HepG2 (cell line): Measurements from ENCODE around the gene H2AZ2. TPM values are rescaled to one million over a fixed set of nuclear protein-coding genes. Genes with fewer than 3 reads are reported as not detected.

Source experiments
- CTCF ChIP-seq: sonication (generic); formaldehyde crosslinking; IDR thresholded peaks from 2 replicates; pipeline ENCODE4 v1.5.0; 2020; ENCODE audit warnings: mild to moderate bottlenecking, missing genetic modification reagents, moderate library complexity
- DBP ChIP-seq: sonication (generic); formaldehyde crosslinking; IDR thresholded peaks from 2 replicates; pipeline ENCODE4 v1.4.0; 2020; ENCODE audit warnings: missing genetic modification reagents; ENCODE audit errors: not compliant biosample characterization
- DZIP1 ChIP-seq: sonication (generic); formaldehyde crosslinking; IDR thresholded peaks from 2 replicates; pipeline ENCODE4 v1.5.0; 2020; ENCODE audit warnings: mild to moderate bottlenecking, missing genetic modification reagents
- FOSL2 ChIP-seq: sonication (generic); formaldehyde crosslinking; IDR thresholded peaks from 2 replicates; pipeline ENCODE4 v1.4.0; 2020; ENCODE audit warnings: missing genetic modification reagents
- HMG20A ChIP-seq: IDR thresholded peaks from 2 replicates; pipeline ENCODE4 v1.6.1; 2016; ENCODE audit warnings: borderline replicate concordance
- JDP2 ChIP-seq: sonication (generic); formaldehyde crosslinking; IDR thresholded peaks from 2 replicates; pipeline ENCODE4 v1.8.1; 2022; ENCODE audit warnings: missing genetic modification reagents, borderline replicate concordance
- KDM5B ChIP-seq: sonication (generic); formaldehyde crosslinking; IDR thresholded peaks from 2 replicates; pipeline ENCODE4 v1.4.0; 2020; ENCODE audit warnings: missing genetic modification reagents, mild to moderate bottlenecking, borderline replicate concordance
- KMT2B ChIP-seq: IDR thresholded peaks from 2 replicates; pipeline ENCODE4 v1.6.1; 2016; ENCODE audit warnings: missing genetic modification reagents, missing compliant biosample characterization
- MED8 ChIP-seq: sonication (generic); formaldehyde crosslinking; IDR thresholded peaks from 2 replicates; pipeline ENCODE4 v1.8.1; 2023; ENCODE audit warnings: mild to moderate bottlenecking, missing genetic modification reagents; ENCODE audit not compliant: insufficient replicate concordance
- NFKB2 ChIP-seq: sonication (generic); formaldehyde crosslinking; IDR thresholded peaks from 2 replicates; pipeline ENCODE4 v1.4.0; 2020; ENCODE audit warnings: missing genetic modification reagents, borderline replicate concordance
- NFKBIZ ChIP-seq: IDR thresholded peaks from 2 replicates; pipeline ENCODE4 v1.6.1; 2018; ENCODE audit warnings: missing genetic modification reagents, missing compliant biosample characterization
- SMC3 ChIP-seq: IDR thresholded peaks from 2 replicates; pipeline ENCODE4 v1.6.1; 2011; ENCODE audit warnings: low read length, improper control_type of control experiment
- SNAI1 ChIP-seq: sonication (generic); formaldehyde crosslinking; IDR thresholded peaks from 2 replicates; pipeline ENCODE4 v1.5.0; 2020; ENCODE audit warnings: mild to moderate bottlenecking, missing genetic modification reagents, borderline replicate concordance
- SNAPC2 ChIP-seq: sonication (generic); formaldehyde crosslinking; IDR thresholded peaks from 2 replicates; pipeline ENCODE4 v1.8.1; 2022; ENCODE audit warnings: mild to moderate bottlenecking, missing genetic modification reagents
- SNAPC5 ChIP-seq: sonication (generic); formaldehyde crosslinking; IDR thresholded peaks from 2 replicates; pipeline ENCODE4 v1.8.1; 2023; ENCODE audit warnings: mild to moderate bottlenecking, missing genetic modification reagents, borderline replicate concordance
- SP140L ChIP-seq: sonication (generic); formaldehyde crosslinking; IDR thresholded peaks from 2 replicates; pipeline ENCODE4 v1.4.0; 2020; ENCODE audit warnings: missing genetic modification reagents, borderline replicate concordance
- SP4 ChIP-seq: sonication (generic); formaldehyde crosslinking; IDR thresholded peaks from 2 replicates; pipeline ENCODE4 v1.8.1; 2023; ENCODE audit warnings: mild to moderate bottlenecking, missing genetic modification reagents
- TMF1 ChIP-seq: sonication (generic); formaldehyde crosslinking; IDR thresholded peaks from 2 replicates; pipeline ENCODE4 v1.8.1; 2022; ENCODE audit warnings: low read depth, missing genetic modification reagents
- ZC3H13 ChIP-seq: sonication (generic); formaldehyde crosslinking; IDR thresholded peaks from 2 replicates; pipeline ENCODE4 v1.8.1; 2023; ENCODE audit warnings: mild to moderate bottlenecking, missing genetic modification reagents, moderate library complexity
- ZNF260 ChIP-seq: sonication (generic); formaldehyde crosslinking; IDR thresholded peaks from 2 replicates; pipeline ENCODE4 v1.4.0; 2020; ENCODE audit warnings: missing genetic modification reagents, low read depth, mild to moderate bottlenecking, borderline replicate concordance
- ZNF292 ChIP-seq: sonication (generic); formaldehyde crosslinking; IDR thresholded peaks from 2 replicates; pipeline ENCODE4 v1.8.1; 2022; ENCODE audit warnings: mild to moderate bottlenecking, low read depth, missing genetic modification reagents, borderline replicate concordance
- ZNF639 ChIP-seq: conservative IDR thresholded peaks from 2 replicates; pipeline ENCODE4 v1.6.1; 2018; ENCODE audit warnings: missing genetic modification reagents
- ZSCAN22 ChIP-seq: sonication (generic); formaldehyde crosslinking; IDR thresholded peaks from 2 replicates; pipeline ENCODE4 v1.4.0; 2020; ENCODE audit warnings: mild to moderate bottlenecking, missing genetic modification reagents
- polyA plus RNA-seq, 8 experiments: library from polyadenylated mRNA; depleted of rRNA in 3 of 8; stranded (reverse) in 7 of 8; unstranded in 1 of 8; fragments of >200 nt; fragmentation: Illumina TruSeq in 4 of 8; extraction: Trizol in 4 of 8; gene quantifications; 2 replicates each; pipeline versions ENCODE4 v1.2.1 to v1.2.3, GENCODE V29; 2011 to 2016; ENCODE audit warnings: low read depth in 4 of 8, missing spikeins in 1 of 8, mixed read lengths in 1 of 8; ENCODE audit not compliant: insufficient read depth in 1 of 8
- total RNA-seq, 5 experiments: library from RNA; depleted of rRNA; stranded (reverse); fragments of >200 nt; fragmentation: Illumina TruSeq; extraction: Trizol; gene quantifications; 2 replicates each; pipeline ENCODE4 v1.2.3, GENCODE V29; 2016; ENCODE audit warnings: low read depth in 1 of 5

The H2AZ2 gene
- total and polyA plus RNA-seq, 2 of the 13 experiments (the other 11 are each of a cell fraction or from before 2014, with no cell fraction given), result 121 to 223 TPM

- TF ChIP-seq DZIP1 (CRISPR knock-in tag) (no peak), ZNF260 (no peak), ZNF292 (CRISPR knock-in tag) (no peak; the same call in 1 of the 2 replicates), KDM5B (CRISPR knock-in tag) (peak; percentile 33; the same call in 1 of the 2 replicates), TMF1 (CRISPR knock-in tag) (no peak), SNAPC2 (no peak), SP4 (CRISPR knock-in tag) (peak; percentile 100), MED8 (CRISPR knock-in tag) (no peak), NFKB2 (peak; percentile 73), SNAPC5 (no peak), FOSL2 (CRISPR knock-in tag) (peak; percentile 5; the same call in 1 of the 2 replicates), HMG20A (CRISPR knock-in tag) (no peak), SP140L (CRISPR knock-in tag) (no peak), SNAI1 (CRISPR knock-in tag) (peak; percentile 56; the same call in 1 of the 2 replicates), DBP (CRISPR knock-in tag) (no peak), NFKBIZ (CRISPR knock-in tag) (0 out of 2 replicates have a peak, but pooled peaks have one; percentile 51), ZNF639 (CRISPR knock-in tag) (peak; percentile 23; the same call in 1 of the 2 replicates), KMT2B (CRISPR knock-in tag) (peak; percentile 48; the same call in 1 of the 2 replicates), ZC3H13 (CRISPR knock-in tag) (no peak), ZSCAN22 (CRISPR knock-in tag) (no peak), JDP2 (CRISPR knock-in tag) (no peak), CTCF (CRISPR knock-in tag) (no peak), SMC3 (no peak)
Observed at GRCh38 chr7:44847920-44848634, at the start of gene H2AZ2 (continued).
